Aorta (tissue), 5 donors: Measurements from ENCODE around the gene MAP3K7CL. TPM values are rescaled to one million over a fixed set of nuclear protein-coding genes. Genes with fewer than 3 reads are reported as not detected.

Source experiments
- ATAC-seq: fragments of 200-7000 bp; cut with Tn5 transposase; one replicate; pipeline ENCODE4 v1.9.1; 2022; ENCODE audit warnings: moderate library complexity; ENCODE audit not compliant: low FRiP score
- DNase-seq, 2 donors: peaks; one replicate each; pipeline ENCODE4 v3.0.0-alpha.2; 2020
- H3K27ac ChIP-seq, 2 donors: one replicate each; pipeline ENCODE4 v1.5.1; 2013; ENCODE audit warnings: low read length in 2 of 2, mild to moderate bottlenecking in 2 of 2, moderate library complexity in 2 of 2, control low read depth in 1 of 2, inconsistent platforms in 1 of 2, low read depth in 1 of 2
- H3K27me3 ChIP-seq, 2 donors: one replicate each; pipeline ENCODE4 v1.6.1; 2013; ENCODE audit warnings: control low read depth in 1 of 2, low read length in 1 of 2, mild to moderate bottlenecking in 1 of 2, moderate library complexity in 1 of 2; ENCODE audit not compliant: insufficient read depth in 2 of 2, control insufficient read depth in 1 of 2
- H3K36me3 ChIP-seq, 2 donors: one replicate each; pipeline ENCODE4 v1.6.1; 2013; ENCODE audit warnings: control low read depth in 1 of 2, low read length in 1 of 2, mild to moderate bottlenecking in 1 of 2; ENCODE audit not compliant: insufficient read depth in 2 of 2, control insufficient read depth in 1 of 2
- H3K4me1 ChIP-seq, 2 donors: one replicate each; pipeline ENCODE4 v1.6.1; 2013; ENCODE audit warnings: low read length in 2 of 2, control low read depth in 1 of 2, mild to moderate bottlenecking in 1 of 2, moderate library complexity in 1 of 2; ENCODE audit not compliant: insufficient read depth in 2 of 2, control insufficient read depth in 1 of 2
- H3K4me3 ChIP-seq, 2 donors: one replicate each; pipeline ENCODE4 v1.5.1; 2013; ENCODE audit warnings: low read length in 2 of 2, control low read depth in 1 of 2, mild to moderate bottlenecking in 1 of 2
- H3K9me3 ChIP-seq: one replicate; pipeline ENCODE4 v1.6.1; 2013; ENCODE audit warnings: mild to moderate bottlenecking, low read length; ENCODE audit not compliant: control insufficient read depth
- WGBS, 2 donors: extraction: QIAGEN DNeasy Blood & Tissue Kit; methylation state at CpG; one replicate each; pipeline ENCODE4 v1.1.7; 2013; 5-methylcytosine and 5-hydroxymethylcytosine counted together
- intact Hi-C, 2 donors: fragments of 100-400 bp; cut with DNase I; formaldehyde crosslinking; loops; one replicate each; pipeline versions ENCODE4 v1.14.2 to v1.15.0; 2022
- polyA plus RNA-seq, 2 donors: library from polyadenylated mRNA; stranded (reverse); fragments of 200-250 nt; gene quantifications; one replicate each; pipeline ENCODE4 v1.2.3, GENCODE V29; 2013
- total RNA-seq, 2 donors: library from RNA; stranded (reverse); fragmentation: NEBNext Ultra II Directional; extraction: Animal tissue kit (Norgen Biotek cat#: 25700); gene quantifications; one replicate each; pipeline ENCODE4 v1.2.1, GENCODE V29; 2021
- donor health status: healthy with polysubstance abuse.
- donor health status: Bipolar disorder and iron deficiency.
- donor health status: DM: no; HTN: no; CAD: no.
- donor health status: DM: no; HTN: no; CAD: no.
- donor health status: DM: yes; HTN: yes; CAD: no.

Gene MAP3K7CL
- total and polyA plus RNA-seq, 4 donors = 19.4 to 84.6 (median 33.2) TPM

DNA sequence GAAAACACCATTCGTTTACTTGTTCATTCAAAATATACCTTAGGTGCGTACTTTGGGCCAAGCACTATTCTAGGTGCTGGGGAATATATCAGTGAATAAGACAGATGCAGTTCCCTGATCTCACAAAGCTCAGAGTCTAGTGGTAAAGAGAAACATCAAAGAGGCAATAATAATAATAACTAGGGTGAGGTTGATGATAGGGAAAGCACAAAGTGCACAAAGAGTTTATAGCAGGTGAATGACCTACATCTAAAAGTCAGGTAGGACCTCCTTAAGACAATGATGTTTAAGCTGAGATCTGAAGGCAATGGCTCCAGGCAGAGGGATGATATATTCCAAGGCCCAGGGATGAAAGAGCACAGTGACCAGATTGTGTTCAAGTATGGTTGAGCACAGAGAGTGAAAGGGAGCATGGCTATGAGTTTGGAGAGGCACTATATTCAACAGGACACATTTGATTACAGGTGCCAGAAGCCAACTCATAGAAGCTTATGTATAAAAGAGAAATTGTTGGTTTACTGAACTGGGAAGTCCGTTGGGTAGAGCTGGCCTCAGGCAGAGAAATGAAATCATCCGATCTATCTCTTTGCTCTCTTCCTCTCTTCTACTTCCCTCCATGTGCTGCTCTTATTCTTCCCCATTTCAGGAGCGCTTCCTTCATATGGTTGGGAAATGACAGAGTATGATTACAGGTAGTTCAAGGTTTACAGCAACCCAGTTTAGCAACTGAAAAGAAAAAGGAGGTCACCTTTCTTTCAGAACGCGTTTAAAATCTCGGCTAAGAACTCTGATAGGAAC is 34.0 kb upstream of the MAP3K7CL start:
- intact Hi-C loops = loop anchor here in 1 of 2 donors (10.0 kb wide), 1 partner anchor 758 kb away; no protein-coding TSS in a partner anchor
- ATAC-seq = no peak
- WGBS, 2 donors = 86 to 94% methylated on average over 8 of the region's 8 CpGs

DNA sequence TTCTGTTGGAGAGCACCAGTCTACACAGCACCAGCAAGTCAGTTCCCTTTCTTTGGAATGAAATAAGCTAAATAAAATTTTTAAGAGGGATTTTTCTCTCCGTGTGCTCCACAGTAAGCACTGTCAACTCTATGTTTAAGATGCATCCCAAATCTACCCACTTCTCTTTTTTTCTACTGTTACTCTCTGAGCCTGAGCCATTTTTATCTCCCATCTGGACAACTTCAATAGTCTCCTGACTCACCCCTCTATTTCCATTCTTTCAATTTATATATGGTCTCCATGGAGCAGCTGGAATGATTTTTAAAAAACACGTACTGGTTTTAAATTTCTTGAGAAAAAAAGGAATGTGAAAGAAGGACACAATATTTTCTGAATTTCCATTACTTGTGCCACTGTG is 32.3 kb upstream of the MAP3K7CL start:
- no peak overlapping the region for H3K27ac ChIP-seq
- no peaks in the 10 kb centered on the region for H3K4me1 ChIP-seq
- DNase-seq = no peak
- H3K27me3 ChIP-seq = no peaks in the 10 kb centered on the region
- intact Hi-C loops = loop anchor here in 1 of 2 donors (10.0 kb wide), 1 partner anchor 757 kb away; no protein-coding TSS in a partner anchor
- no peak overlapping the region for H3K4me3 ChIP-seq
- WGBS, 2 donors = 67 to 83% methylated on average over 2 of the region's 2 CpGs
- H3K9me3 ChIP-seq = no peaks in the 10 kb centered on the region
- ATAC-seq = no peak
- H3K36me3 ChIP-seq = no peaks in the 10 kb centered on the region

More for the DNA sequence above, 34.0 kb upstream of the MAP3K7CL start:
- Histone ChIP-seq H3K4me1 (no peaks in the 10 kb centered on the region), H3K36me3 (no peaks in the 10 kb centered on the region), H3K27me3 (no peaks in the 10 kb centered on the region), H3K27ac (no peak overlapping the region), H3K9me3 (no peaks in the 10 kb centered on the region), H3K4me3 (no peak overlapping the region)
- no peak for DNase-seq

DNA sequence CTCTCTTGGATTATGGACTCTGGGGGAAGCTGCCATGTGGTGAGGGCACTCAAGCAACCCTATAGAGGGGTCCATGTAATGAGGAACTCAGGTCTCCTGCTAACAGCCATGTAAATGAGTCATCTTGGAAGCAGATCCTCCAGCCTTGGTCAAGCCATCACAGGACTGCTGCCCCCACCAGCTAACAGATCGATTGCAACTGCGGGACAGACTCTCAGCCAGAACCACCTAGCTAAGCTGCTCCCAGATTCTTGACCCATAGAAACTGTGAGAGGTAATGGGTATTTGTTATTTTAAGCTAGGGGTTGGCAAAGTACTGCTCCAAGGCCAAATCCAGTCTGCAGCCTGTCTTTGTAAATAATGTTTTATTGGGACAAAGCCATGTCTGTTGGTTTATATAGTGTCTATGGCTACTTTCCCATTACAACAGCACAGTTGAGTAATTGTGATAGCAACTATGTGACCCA is 27.6 kb upstream of the MAP3K7CL start:
- Histone ChIP-seq H3K4me3 (no peak overlapping the region), H3K9me3 (no peaks in the 10 kb centered on the region), H3K27me3 (no peaks in the 10 kb centered on the region), H3K27ac (no peak overlapping the region), H3K4me1 (no peaks in the 10 kb centered on the region), H3K36me3 (peaks cover 0 to 5% of the 10 kb centered on the region in 2 donors)
- 80 to 86% methylated on average over 2 of the region's 2 CpGs for WGBS, 2 donors
- ATAC-seq (no peak), DNase-seq (no peak)
- intact Hi-C loops = no loop called here

DNA sequence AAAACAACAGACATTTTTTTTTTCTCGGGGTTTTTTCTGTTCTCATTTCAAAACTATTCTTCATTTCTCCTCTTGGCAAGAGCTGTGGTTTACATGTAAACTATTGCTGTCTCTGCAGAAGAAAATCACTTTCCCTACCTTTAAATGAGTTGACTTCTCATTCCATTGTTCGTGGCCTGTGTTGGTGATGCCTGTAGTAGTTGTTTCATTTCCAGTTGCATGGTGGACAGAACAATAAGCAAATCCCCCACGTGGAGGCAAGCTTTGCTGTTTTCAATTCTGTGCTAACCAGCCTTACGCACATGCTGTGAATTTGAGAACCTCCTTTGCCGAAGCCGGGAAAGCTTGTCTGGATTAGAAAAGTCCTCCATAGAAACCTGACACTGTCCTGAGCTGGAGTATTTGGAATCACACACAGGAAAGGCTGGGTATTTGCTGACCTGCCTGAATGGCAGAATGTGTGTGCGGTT is 26.2 kb upstream of the MAP3K7CL start:
- Histone ChIP-seq H3K9me3 (no peaks in the 10 kb centered on the region), H3K27ac (no peak overlapping the region), H3K27me3 (no peaks in the 10 kb centered on the region), H3K36me3 (peaks cover 0 to 5% of the 10 kb centered on the region in 2 donors), H3K4me1 (no peaks in the 10 kb centered on the region), H3K4me3 (no peak overlapping the region)
- intact Hi-C loops = no loop called here
- 74 to 82% methylated on average over 7 of the region's 7 CpGs for WGBS, 2 donors
- DNase-seq (no peak), ATAC-seq (no peak)

DNA sequence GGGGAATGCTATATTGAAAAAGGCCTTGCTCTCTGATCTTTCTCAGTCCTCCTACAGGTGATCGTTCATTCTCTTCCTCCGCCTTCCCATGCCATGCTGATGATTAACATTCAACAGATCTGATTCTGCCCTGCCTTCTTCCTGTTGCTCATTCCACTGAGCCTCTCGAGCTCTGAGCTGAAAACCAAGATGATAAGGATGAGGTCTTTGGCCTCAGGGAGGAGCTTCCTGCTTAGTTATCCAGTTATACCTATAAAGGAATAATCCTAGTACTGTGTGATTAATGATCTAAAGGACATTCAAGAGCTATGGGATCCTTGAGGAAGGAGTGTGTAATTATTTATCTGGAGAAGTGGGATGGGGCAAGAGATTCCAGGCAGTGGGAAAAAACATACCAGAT is 25.2 kb upstream of the MAP3K7CL start:
- H3K9me3 ChIP-seq = no peaks in the 10 kb centered on the region
- WGBS, 2 donors = 85 to 93% methylated on average over 3 of the region's 3 CpGs
- ATAC-seq (no peak), DNase-seq (no peak)
- no peaks in the 10 kb centered on the region for H3K4me1 ChIP-seq
- H3K4me3 ChIP-seq = no peak overlapping the region
- no peak overlapping the region for H3K27ac ChIP-seq
- intact Hi-C loops = no loop called here
- no peaks in the 10 kb centered on the region for H3K27me3 ChIP-seq
- H3K36me3 ChIP-seq = peaks cover 0 to 5% of the 10 kb centered on the region in 2 donors

DNA sequence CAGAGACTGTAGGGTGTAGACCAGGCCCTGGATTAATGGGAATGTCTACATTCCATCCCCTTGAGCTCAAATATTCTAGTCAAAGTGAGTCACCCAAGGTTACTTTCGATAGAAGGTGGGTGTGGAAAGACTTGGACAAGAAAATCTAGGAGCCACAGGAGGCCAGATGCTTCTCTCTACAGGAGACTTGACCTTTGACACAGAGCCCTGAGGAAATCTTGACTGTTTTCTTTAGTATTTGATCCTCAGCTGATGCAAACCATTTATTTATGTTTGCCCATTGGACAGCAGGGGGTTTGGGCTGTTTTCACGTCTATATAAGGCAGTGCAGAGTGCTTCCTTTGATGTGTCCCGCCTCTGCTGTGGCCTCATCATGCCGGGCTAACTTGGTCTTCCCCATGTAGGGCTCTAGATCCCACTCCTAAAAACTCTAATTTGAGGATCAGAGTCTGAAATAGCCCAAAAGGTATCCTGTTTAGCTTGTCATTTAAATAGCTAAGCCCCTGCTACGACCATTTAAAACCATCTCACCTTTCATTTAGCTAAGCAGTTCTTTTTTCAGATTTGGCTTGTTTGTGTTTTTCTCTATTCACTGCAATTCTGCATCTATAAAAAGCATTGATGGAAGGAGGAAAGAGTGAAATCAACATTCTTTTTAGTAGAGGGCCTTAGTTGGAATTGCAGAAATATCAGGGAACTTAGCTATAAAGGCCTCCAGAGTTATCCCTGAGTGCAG is 15.5 kb upstream of the MAP3K7CL start:
- Histone ChIP-seq H3K27me3 (no peaks in the 10 kb centered on the region), H3K36me3 (no peaks in the 10 kb centered on the region), H3K27ac (no peak overlapping the region), H3K4me1 (no peaks in the 10 kb centered on the region), H3K4me3 (no peak overlapping the region), H3K9me3 (no peaks in the 10 kb centered on the region)
- intact Hi-C loops = no loop called here
- ATAC-seq = no peak
- WGBS, 2 donors = 78 to 82% methylated on average over 5 of the region's 5 CpGs
- no peak for DNase-seq

DNA sequence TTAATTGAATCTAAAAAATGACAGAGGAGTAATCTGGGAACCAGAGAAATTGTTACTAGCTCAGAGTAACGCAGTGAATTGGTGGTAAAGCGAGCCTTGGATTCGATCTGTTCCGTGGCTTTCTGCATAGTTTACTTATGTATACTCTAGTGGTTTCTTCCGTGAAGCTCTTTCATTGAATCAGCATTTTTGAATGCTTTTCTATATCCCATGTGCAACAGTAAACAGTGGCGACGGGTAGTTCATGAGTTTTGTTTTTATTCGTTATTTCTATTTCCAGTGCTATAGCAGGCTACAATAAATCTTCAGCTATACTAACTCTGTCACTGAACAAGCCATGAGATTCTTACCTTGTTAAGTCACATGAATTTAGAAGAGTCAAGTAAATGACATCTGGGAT is 14.5 kb upstream of the MAP3K7CL start:
- H3K27ac ChIP-seq = no peak overlapping the region
- no peak overlapping the region for H3K4me3 ChIP-seq
- H3K9me3 ChIP-seq = no peaks in the 10 kb centered on the region
- H3K4me1 ChIP-seq = no peaks in the 10 kb centered on the region
- no peaks in the 10 kb centered on the region for H3K36me3 ChIP-seq
- WGBS, 2 donors = 88 to 89% methylated on average over 8 of the region's 8 CpGs
- intact Hi-C loops = no loop called here
- no peak for ATAC-seq
- DNase-seq = no peak
- H3K27me3 ChIP-seq = no peaks in the 10 kb centered on the region

DNA sequence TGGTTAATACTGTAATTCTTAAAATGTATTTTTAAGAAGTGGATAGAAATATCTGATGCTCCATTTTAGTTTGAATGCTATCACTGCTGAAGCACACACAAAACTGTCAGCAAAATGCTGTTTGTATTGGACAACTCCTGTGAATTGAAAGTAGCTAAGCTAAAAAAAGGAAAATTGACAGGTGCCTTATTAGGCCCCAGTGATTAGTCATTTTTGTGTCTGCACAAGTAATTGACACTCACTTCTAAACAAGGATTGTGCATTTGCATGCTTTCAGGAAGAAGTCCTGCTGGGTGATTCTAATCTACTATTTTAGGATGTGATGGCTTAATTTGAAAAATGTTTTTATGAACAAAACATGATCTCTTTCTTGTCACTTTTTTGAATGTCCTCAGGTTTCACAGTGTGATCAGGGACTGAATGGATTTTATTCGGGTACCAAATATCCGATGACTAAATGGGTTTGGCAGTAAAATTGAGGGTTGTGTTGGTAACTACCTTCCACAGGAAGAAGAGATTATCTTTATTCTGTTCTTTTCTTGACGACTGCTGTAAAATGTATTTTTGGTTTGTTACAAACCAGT is 13.0 kb upstream of the MAP3K7CL start:
- intact Hi-C loops = no loop called here
- H3K4me1 ChIP-seq = no peaks in the 10 kb centered on the region
- no peak overlapping the region for H3K4me3 ChIP-seq
- no peak overlapping the region for H3K27ac ChIP-seq
- ATAC-seq = no peak
- no peaks in the 10 kb centered on the region for H3K36me3 ChIP-seq
- no peaks in the 10 kb centered on the region for H3K27me3 ChIP-seq
- 85 to 89% methylated on average over 3 of the region's 3 CpGs for WGBS, 2 donors
- no peaks in the 10 kb centered on the region for H3K9me3 ChIP-seq
- DNase-seq = no peak
